Type B pancreatic cell (in vitro differentiated cells): Measurements from ENCODE around the gene ISM1. TPM values are rescaled to one million over a fixed set of nuclear protein-coding genes. Genes with fewer than 3 reads are reported as not detected.
A peak's percentile ranks its signal among the peaks of the same experiment; 100 is the strongest.

Experiments used
- DNase-seq: peaks from one replicate; pipeline ENCODE4 v3.0.0; 2021; ENCODE audit warnings: mixed read lengths; ENCODE audit not compliant: unreplicated experiment; ENCODE audit errors: extremely low spot score
- H3K27ac Mint-ChIP-seq: 2 replicates; pipeline ENCODE4 v1.8.0; 2021; ENCODE audit warnings: mild to moderate bottlenecking, mixed read lengths
- H3K27me3 Mint-ChIP-seq: 2 replicates; pipeline ENCODE4 v1.8.0; 2021; ENCODE audit warnings: mixed read lengths
- H3K36me3 Mint-ChIP-seq: 2 replicates; pipeline ENCODE4 v1.8.0; 2021; ENCODE audit warnings: mixed read lengths
- H3K4me1 Mint-ChIP-seq: one replicate; pipeline ENCODE4 v1.8.0; 2021; ENCODE audit warnings: mixed read lengths; ENCODE audit not compliant: unreplicated experiment
- H3K4me3 Mint-ChIP-seq: 2 replicates; pipeline ENCODE4 v1.8.0; 2021; ENCODE audit warnings: mild to moderate bottlenecking, mixed read lengths
- H3K9me3 Mint-ChIP-seq: 2 replicates; pipeline ENCODE4 v1.8.0; 2021; ENCODE audit warnings: mixed read lengths
- long read RNA-seq: library from polyadenylated mRNA; unstranded; transcript quantifications from one replicate; pipeline ENCODE4 v2.0.0, GENCODE V29; 2020
- total RNA-seq: library from RNA; stranded (reverse); gene quantifications from 2 replicates; pipeline ENCODE4 v1.2.1, GENCODE V29; 2021; ENCODE audit warnings: low replicate concordance
- TF ChIP-seq, protein P1 (sequence below): fragments of 200-600 bp; sonication (generic); conservative IDR thresholded peaks from 2 replicates; pipeline ENCODE4 v1.5.0; 2021; ENCODE audit warnings: antibody characterized with exemption, mild to moderate bottlenecking

Gene ISM1
- total RNA-seq = 0.81 and 9.0 TPM in 2 replicates
- long read RNA-seq, partial matches to known transcripts = 0 of 2 reads
- long read RNA-seq, other reads (novel, unspliced or antisense) = 1 of 2 reads

DNA sequence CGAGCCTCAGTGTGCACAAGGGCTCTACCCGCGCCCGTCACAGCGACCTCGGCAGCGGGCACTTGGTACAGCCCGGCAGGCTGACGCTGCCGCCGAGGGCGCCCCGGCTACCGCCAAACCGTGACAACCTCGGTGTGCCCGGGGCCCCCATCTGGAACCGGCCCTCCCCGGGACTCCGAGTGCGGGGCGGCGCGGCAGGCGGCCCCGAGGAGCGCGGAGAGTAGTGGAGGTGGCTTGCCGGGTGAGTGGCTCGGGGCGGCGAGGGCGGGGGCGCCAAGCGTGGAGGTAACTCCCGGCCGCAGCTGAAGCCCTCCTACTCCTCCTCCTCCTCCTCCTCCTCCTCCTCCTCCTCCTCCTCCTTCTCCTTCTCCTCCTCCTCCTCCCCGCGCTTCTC is at the start of gene ISM1:
TSS of gene ISM1 (plus strand) at position 371 of the 394 bp plus-strand sequence. CDS start 503 bp downstream, outside the sequence.
- Mint-ChIP-seq H3K27ac (peak within 1 kb of the TSS; percentile 51), H3K4me1 (peaks cover 9% of the 10 kb centered on the region), H3K36me3 (peaks cover 3% of the 10 kb centered on the region), H3K27me3 (peaks cover 78% of the 10 kb centered on the region), H3K9me3 (no peaks in the 10 kb centered on the region), H3K4me3 (peak within 1 kb of the TSS; percentile 90)
- TF ChIP-seq, protein P1, sequence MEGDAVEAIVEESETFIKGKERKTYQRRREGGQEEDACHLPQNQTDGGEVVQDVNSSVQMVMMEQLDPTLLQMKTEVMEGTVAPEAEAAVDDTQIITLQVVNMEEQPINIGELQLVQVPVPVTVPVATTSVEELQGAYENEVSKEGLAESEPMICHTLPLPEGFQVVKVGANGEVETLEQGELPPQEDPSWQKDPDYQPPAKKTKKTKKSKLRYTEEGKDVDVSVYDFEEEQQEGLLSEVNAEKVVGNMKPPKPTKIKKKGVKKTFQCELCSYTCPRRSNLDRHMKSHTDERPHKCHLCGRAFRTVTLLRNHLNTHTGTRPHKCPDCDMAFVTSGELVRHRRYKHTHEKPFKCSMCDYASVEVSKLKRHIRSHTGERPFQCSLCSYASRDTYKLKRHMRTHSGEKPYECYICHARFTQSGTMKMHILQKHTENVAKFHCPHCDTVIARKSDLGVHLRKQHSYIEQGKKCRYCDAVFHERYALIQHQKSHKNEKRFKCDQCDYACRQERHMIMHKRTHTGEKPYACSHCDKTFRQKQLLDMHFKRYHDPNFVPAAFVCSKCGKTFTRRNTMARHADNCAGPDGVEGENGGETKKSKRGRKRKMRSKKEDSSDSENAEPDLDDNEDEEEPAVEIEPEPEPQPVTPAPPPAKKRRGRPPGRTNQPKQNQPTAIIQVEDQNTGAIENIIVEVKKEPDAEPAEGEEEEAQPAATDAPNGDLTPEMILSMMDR = no peak
- DNase-seq = peak; percentile 70

DNA sequence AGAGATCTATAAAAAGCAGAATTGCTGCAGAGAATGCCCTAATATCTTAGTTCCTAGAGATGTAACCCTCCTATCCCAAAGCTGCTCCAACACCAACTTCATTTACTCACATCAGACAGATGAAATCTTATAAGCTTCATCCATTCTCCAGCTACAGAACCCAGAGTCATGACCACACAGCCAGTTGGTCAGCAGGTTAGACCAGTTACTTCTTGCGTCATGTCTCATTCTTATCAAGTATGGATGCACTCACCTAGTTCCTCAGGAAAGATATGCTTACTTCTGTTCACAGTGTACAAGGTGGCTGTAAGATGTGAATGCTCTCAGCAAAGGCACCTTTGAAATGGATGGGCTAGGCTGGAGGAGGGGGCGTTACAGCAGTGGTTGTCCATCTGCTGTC is 47.9 kb upstream of the ISM1 start:
- H3K27me3 Mint-ChIP-seq = no peaks in the 10 kb centered on the region
- peaks cover 17% of the 10 kb centered on the region for H3K9me3 Mint-ChIP-seq
- H3K4me3 Mint-ChIP-seq = no peak overlapping the region
- no peaks in the 10 kb centered on the region for H3K4me1 Mint-ChIP-seq
- no peaks in the 10 kb centered on the region for H3K36me3 Mint-ChIP-seq
- no peak for DNase-seq
- H3K27ac Mint-ChIP-seq = no peak overlapping the region
- TF ChIP-seq, protein P1 = no peak

DNA sequence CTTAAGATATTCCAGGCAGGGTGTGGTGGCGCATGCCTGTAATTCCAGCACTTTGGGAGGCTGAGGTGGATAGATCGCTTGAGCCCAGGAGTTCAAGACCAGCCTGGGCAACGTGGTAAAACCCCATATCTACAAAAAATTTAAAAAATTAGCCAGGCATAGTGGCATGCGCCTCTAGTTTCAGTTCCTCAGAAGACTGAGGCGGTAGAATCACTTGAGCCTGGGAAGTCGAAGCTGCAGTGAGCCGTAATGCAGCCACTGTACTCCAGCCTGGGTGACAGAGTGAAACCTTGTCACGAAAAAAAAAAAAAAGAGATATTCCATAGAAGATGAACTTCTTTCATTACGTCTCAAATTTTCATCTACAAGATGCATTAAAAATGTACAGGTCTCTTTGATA is 46.7 kb upstream of the ISM1 start:
- H3K4me3 Mint-ChIP-seq = no peak overlapping the region
- H3K9me3 Mint-ChIP-seq = peaks cover 21% of the 10 kb centered on the region
- no peaks in the 10 kb centered on the region for H3K4me1 Mint-ChIP-seq
- DNase-seq = no peak
- TF ChIP-seq, protein P1 = no peak
- no peaks in the 10 kb centered on the region for H3K27me3 Mint-ChIP-seq
- no peaks in the 10 kb centered on the region for H3K36me3 Mint-ChIP-seq
- no peak overlapping the region for H3K27ac Mint-ChIP-seq

DNA sequence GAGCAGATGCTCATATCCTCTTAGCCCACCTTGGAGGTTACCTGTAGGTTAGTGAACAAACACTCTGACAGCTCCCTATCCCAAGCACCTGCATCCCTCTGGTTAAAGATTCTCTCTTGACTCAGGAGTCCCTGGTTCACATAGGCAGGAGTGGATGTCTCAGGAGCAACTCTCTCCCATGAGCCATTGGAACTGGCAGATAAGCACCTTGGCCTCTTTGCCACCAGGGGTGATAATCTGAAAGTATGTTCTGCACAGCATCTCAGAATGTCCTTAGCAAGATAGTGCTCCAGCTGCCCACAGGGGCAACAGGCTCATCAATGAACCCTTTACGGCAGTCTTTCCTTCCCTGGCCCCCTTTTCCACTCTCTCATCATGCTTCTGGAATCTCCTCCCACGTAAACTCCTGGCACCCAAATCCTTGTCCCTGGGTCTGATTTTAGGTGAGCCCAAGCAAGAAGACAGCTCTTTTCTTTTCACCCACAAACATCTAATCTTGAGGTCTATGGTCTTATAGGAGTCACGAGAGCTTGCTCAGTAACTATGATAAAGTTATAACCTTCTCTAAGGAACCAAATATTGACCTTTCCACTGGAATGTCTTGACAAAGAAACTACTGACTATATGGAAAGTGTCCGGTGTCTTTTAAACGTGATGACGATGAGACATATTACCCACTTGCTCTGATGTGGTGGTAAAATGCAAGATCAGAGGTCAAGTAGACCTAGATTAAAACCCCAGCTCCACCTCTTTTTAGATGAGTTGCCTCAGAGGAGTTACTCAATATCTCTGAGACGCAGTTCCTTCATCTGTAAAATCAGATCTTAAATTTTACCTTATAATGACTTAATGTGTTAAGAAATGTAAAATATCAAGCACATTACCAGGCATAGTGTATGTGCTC is 39.8 kb upstream of the ISM1 start:
- H3K9me3 Mint-ChIP-seq = peaks cover 13% of the 10 kb centered on the region
- no peaks in the 10 kb centered on the region for H3K36me3 Mint-ChIP-seq
- H3K4me3 Mint-ChIP-seq = no peak overlapping the region
- no peak for DNase-seq
- H3K27ac Mint-ChIP-seq = no peak overlapping the region
- TF ChIP-seq, protein P1 = no peak
- no peaks in the 10 kb centered on the region for H3K4me1 Mint-ChIP-seq
- peaks cover 4% of the 10 kb centered on the region for H3K27me3 Mint-ChIP-seq

DNA sequence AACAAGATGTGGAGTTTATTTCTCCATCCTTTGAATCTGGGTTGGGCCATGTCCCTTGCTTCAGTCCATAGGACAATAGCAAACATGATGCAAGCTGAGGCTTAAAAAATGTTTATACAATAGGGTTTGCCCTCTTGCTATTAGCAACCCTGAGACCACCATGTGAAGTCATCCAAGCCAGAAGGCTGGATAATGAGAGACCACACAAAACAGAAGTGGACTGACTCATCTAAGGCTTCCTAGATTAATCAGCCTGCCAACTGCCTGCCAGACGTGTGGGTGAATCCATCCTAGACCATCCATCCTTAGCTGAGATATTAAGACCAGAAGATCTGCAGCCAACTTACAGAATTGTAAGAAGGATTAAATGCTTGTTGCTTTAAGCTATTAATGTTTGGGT is 38.1 kb upstream of the ISM1 start:
- H3K27ac Mint-ChIP-seq = no peak overlapping the region
- TF ChIP-seq, protein P1 = no peak
- no peak for DNase-seq
- peaks cover 13% of the 10 kb centered on the region for H3K9me3 Mint-ChIP-seq
- no peaks in the 10 kb centered on the region for H3K4me1 Mint-ChIP-seq
- peaks cover 4% of the 10 kb centered on the region for H3K27me3 Mint-ChIP-seq
- H3K36me3 Mint-ChIP-seq = no peaks in the 10 kb centered on the region
- H3K4me3 Mint-ChIP-seq = no peak overlapping the region
